HG03439 (cell line): Measurements from ENCODE around the gene FCAR.
"Not testable (repeated sequence)": the region's sequence is repeated elsewhere in the genome, so short reads cannot be mapped to it uniquely, and the experiment has no call there.

Experiments
- ATAC-seq: cut with Tn5 transposase; IDR thresholded peaks from one replicate; pipeline ENCODE4 v1.9.1; 2021; ENCODE audit warnings: mild to moderate bottlenecking, moderate library complexity; ENCODE audit not compliant: unreplicated experiment

FCAR gene

GRCh38 chr19:54893406-54893805 lies 19.4 kb downstream of the FCAR start:
- no peak for ATAC-seq

GRCh38 chr19:54894106-54894505 lies 20.1 kb downstream of the FCAR start:
- ATAC-seq: not testable (repeated sequence)

GRCh38 chr19:54896036-54896435 lies 22.0 kb downstream of the FCAR start:
- no peak for ATAC-seq

- ATAC-seq: not testable (repeated sequence)
These were observed 24.6 kb downstream of the FCAR start for GRCh38 chr19:54898685-54899084.

- ATAC-seq: not testable (repeated sequence)
These were observed 25.6 kb downstream of the FCAR start for GRCh38 chr19:54899646-54900045.

- ATAC-seq: not testable (repeated sequence)
These were observed 27.1 kb downstream of the FCAR start for GRCh38 chr19:54901153-54901552.

GRCh38 chr19:54902061-54902460 lies 28.0 kb downstream of the FCAR start:
- no peak for ATAC-seq

GRCh38 chr19:54903303-54903702 lies 29.3 kb downstream of the FCAR start:
- no peak for ATAC-seq

- ATAC-seq: not testable (repeated sequence)
These were observed 30.2 kb downstream of the FCAR start for GRCh38 chr19:54904261-54904660.

GRCh38 chr19:54905421-54905802 lies 31.4 kb downstream of the FCAR start:
- no peak for ATAC-seq

- no peak for ATAC-seq
These were observed 31.9 kb downstream of the FCAR start, which contains the start of gene NCR1 for GRCh38 chr19:54905803-54906511. TSS of gene NCR1 (plus strand) at chr19:54906148. CDS start at chr19:54906188, 40 bp downstream.

GRCh38 chr19:54906819-54907218 lies 32.8 kb downstream of the FCAR start:
- ATAC-seq: no peak

- ATAC-seq: not testable (repeated sequence)
These were observed 33.9 kb downstream of the FCAR start for GRCh38 chr19:54907899-54908298.

- no peak for ATAC-seq
These were observed 42.8 kb downstream of the FCAR start for GRCh38 chr19:54916822-54917221.

- ATAC-seq: no peak
These were observed 44.5 kb downstream of the FCAR start for GRCh38 chr19:54918499-54918898.

GRCh38 chr19:54919646-54920563 lies 45.9 kb downstream of the FCAR start:
- ATAC-seq: not testable (repeated sequence)

- no peak for ATAC-seq
These were observed 47.0 kb downstream of the FCAR start for GRCh38 chr19:54921082-54921481.

GRCh38 chr19:54923276-54923675 lies 49.2 kb downstream of the FCAR start:
- no peak for ATAC-seq

GRCh38 chr19:54928299-54928698 lies 54.3 kb downstream of the FCAR start:
- no peak for ATAC-seq

GRCh38 chr19:54937926-54938325 lies 63.9 kb downstream of the FCAR start:
- ATAC-seq: no peak

- ATAC-seq: no peak
These were observed 64.9 kb downstream of the FCAR start for GRCh38 chr19:54938906-54939305.

- ATAC-seq: not testable (repeated sequence)
These were observed 65.5 kb downstream of the FCAR start for GRCh38 chr19:54939538-54939937.
